ENCODE measurements around the gene CAPN7.
"Not testable (repeated sequence)": the region's sequence is repeated elsewhere in the genome, so short reads cannot be mapped to it uniquely, and the experiment has no call there.

Gene CAPN7

DNA sequence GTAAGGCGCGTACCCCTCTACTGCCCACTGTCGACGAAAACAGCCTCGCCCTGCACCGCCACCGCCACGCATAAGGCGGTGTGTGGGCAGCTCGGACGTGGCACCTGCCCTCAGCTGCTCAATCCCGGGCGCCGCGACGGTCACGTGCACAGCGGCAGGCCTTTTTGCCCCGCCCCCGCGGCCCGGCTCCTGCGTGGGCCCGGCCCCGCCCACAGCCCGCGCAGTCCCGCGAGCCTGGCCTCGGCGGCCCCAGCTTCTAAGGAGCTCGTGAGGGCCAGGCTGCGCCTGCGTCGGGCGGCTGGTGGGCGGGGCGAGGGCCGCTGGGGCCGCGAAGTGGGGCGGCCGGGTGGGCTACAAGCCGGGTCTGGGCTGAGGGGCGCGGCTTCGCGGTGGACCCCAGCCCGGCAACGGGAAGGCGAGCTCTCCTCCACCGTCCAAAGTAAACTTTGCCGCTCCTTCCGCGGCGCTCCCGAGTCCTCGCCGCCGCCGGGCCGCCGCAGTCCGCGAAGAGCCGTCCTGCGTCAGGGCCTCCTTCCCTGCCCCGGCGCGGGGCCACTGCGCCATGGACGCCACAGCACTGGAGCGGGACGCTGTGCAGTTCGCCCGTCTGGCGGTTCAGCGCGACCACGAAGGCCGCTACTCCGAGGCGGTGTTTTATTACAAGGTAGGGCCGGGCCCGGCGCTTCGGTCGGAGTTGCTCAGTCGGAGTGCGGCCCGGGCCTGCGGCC is at the start of gene CAPN7:
Gene CAPN7, plus strand, starts transcription at position 313 of the 728 bp plus-strand sequence. Its CDS starts 250 bp downstream, at position 563.
- peak; percentile 67 for DNase-seq (ENCODE audit: low read depth, low spot score)

GRCh38 chr3:15157441-15157840 is 48.6 kb upstream of the CAPN7 start:
- no peak for DNase-seq (ENCODE audit: low read depth, low spot score)

- no peak for DNase-seq (ENCODE audit: low read depth, low spot score)
These were observed 46.4 kb upstream of the CAPN7 start for GRCh38 chr3:15159501-15160136.

DNA sequence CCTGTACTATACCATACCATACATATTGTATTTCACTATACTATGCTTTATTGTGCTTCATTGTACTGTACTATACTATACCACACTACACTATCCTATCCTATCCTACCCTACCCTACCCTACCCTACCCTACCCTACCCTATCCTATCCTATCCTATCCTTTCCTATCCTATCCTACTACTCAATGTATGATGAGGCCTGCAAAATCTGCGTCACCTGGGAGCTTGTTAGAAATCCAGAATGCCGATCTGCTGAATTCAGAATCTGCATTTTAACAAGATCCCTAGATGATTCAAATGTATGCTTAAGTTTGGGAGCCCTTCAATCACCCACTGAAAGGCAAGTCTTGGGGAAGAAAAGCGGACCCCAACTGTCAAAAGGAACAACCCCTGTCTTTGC is 45.4 kb upstream of the CAPN7 start:
- DNase-seq (ENCODE audit: low read depth, low spot score), result no peak

GRCh38 chr3:15161133-15161532 is 44.9 kb upstream of the CAPN7 start:
- no peak for DNase-seq (ENCODE audit: low read depth, low spot score)

DNA sequence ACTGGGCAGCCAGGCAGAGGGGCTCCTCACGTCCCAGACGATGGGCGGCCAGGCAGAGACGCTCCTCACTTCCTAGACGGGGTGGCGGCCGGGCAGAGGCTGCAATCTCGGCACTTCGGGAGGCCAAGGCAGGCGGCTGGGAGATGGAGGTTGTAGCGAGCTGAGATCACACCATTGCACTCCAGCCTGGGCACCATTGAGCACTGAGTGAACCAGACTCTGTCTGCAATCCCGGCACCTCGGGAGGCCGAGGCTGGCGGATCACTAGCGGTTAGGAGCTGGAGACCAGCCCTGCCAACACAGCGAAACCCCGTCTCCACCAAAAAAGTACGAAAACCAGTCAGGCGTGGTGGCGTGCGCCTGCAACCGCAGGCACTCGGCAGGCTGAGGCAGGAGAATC is 42.4 kb upstream of the CAPN7 start:
- not testable (repeated sequence) for DNase-seq (ENCODE audit: low read depth, low spot score)

DNA sequence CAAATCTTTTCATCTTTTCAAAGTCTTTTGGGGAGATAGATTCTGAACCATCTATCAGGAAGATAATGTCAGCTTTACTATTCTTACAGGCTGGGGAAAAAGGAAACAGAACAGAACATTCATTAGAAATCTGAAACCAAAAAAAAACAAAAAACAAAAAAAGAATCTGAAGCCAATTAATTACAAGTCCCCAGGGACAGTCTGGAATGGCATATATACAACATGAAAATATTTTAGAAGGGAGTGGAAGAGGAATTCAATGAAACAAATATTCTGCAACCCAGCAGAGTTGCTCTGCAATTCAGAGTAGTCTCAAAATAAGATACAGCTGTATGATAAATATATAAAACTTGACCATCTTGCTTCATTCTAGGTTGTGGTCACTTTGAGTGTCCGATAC is 41.7 kb upstream of the CAPN7 start:
- no peak for DNase-seq (ENCODE audit: low read depth, low spot score)

GRCh38 chr3:15165061-15165460 is 41.0 kb upstream of the CAPN7 start:
- no peak for DNase-seq (ENCODE audit: low read depth, low spot score)

GRCh38 chr3:15166391-15166790 is 39.7 kb upstream of the CAPN7 start:
- not testable (repeated sequence) for DNase-seq (ENCODE audit: low read depth, low spot score)

GRCh38 chr3:15171096-15171495 is 35.0 kb upstream of the CAPN7 start:
- no peak for DNase-seq (ENCODE audit: low read depth, low spot score)

- DNase-seq (ENCODE audit: low read depth, low spot score), result no peak
These were observed 33.2 kb upstream of the CAPN7 start for GRCh38 chr3:15172806-15173205.

- no peak for DNase-seq (ENCODE audit: low read depth, low spot score)
These were observed 31.1 kb upstream of the CAPN7 start for GRCh38 chr3:15174953-15175352.

- no peak for DNase-seq (ENCODE audit: low read depth, low spot score)
These were observed 30.4 kb upstream of the CAPN7 start for GRCh38 chr3:15175605-15176004.

GRCh38 chr3:15180042-15180611 is 25.9 kb upstream of the CAPN7 start:
- no peak for DNase-seq (ENCODE audit: low read depth, low spot score)

DNA sequence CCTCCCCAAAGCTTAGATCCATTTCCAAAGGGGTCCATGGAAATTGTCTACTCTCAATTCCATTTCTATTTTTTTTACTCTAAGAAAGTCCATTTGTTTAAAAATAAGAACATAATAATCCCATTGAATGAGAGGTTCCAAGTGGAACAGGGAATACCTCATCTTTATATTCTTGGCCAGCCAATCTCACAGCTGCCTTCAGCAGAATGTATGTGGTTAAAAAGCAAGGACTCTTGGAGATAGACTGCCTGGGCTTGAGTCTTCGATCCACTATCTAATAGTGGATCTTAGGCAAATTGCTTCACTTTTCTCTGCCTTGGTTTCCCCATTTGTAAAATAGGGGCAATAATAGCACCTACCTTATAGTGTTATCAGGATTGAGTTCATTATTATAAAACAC is 24.5 kb upstream of the CAPN7 start:
- DNase-seq (ENCODE audit: low read depth, low spot score), result no peak

GRCh38 chr3:15181963-15182362 is 24.1 kb upstream of the CAPN7 start:
- DNase-seq (ENCODE audit: low read depth, low spot score), result no peak

GRCh38 chr3:15183011-15183410 is 23.0 kb upstream of the CAPN7 start:
- DNase-seq (ENCODE audit: low read depth, low spot score), result no peak

DNA sequence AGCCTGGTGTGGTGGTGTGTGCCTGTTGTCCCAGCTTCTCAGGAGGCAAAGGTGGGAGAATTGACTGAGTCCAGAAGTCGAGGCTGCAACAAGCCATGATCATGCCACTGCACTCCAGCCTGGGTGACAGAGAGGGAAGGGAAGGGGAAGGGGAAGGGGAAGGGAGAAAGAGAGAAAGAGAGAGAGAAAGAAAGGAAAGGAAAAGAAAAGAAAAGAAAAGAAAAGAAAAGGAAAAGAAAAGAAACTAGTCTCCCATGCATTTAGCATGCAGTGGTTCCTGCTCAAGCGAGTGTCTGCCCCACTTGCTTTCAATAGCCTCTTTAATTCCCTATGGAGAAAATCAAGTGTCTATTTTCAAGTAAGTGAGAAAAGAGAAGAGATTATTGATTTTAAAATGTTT is 20.6 kb upstream of the CAPN7 start:
- no peak for DNase-seq (ENCODE audit: low read depth, low spot score)

DNA sequence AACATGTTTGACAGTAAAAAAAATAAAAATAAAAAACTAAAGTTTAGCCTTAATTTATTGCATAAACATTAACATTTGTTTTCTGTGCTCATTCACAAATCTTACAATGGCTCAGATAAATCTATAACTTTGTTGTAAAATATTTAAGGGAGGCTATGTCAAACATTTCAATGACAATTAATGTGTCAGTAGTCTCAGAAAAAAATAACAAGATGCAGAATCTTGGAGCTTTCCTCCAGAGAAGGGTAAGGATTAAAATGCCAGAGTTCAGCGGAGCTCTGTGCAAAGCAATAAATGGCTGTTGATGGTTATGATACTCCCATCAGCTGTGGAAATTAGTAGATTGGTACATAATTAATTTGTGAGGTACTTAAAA is 20.0 kb upstream of the CAPN7 start:
- DNase-seq (ENCODE audit: low read depth, low spot score), result no peak

DNA sequence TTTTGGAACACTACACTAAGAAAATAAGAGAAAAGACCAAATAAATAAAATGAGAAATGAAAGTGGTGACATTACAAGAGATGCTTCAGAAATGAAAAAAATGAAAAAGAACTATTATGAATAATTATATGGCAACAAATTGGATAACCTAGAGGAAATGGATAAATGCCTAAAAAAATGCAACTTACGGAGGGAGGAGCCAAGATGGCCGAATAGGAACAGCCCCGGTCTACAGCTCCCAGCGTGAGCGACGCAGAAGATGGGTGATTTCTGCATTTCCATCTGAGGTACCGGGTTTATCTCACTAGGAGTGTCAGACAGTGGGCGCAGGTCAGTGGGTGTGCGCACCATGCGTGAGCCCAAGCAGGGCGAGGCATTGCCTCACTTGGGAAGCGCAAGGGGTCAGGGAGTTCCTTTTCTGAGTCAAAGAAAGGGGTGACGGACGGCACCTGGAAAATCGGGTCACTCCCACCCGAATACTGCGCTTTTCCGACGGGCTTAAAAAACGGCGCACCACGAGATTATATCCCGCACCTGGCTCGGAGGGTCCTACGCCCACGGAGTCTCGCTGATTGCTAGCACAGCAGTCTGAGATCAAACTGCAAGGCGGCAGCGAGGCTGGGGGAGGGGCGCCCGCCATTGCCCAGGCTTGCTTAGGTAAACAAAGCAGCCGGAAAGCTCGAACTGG is 19.4 kb upstream of the CAPN7 start:
- DNase-seq (ENCODE audit: low read depth, low spot score), result not testable (repeated sequence)

GRCh38 chr3:15197340-15198029 is 8.6 kb upstream of the CAPN7 start:
- DNase-seq (ENCODE audit: low read depth, low spot score), result no peak

DNA sequence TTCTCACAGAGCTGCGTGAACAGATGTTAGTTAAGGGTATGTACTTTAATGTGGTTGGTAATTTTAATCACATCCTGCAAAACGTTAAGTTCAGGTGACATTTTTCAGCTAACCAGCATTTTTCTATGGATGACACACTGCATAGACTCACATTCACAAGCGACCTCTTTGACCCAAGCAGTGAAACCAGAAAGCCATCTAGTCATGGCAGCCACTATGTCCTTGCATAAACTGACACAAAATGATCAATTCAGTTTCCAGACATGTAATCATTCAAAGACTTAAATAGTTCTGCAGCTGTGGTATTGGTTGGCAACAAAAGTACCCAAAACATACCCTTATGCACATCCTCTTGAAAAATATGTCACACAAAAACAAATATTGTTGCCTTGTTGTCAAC is 7.4 kb upstream of the CAPN7 start:
- DNase-seq (ENCODE audit: low read depth, low spot score), result no peak
